HG03432 (cell line): ENCODE data around the gene ZNF217.
"Not testable (repeated sequence)": the region's sequence is repeated elsewhere in the genome, so short reads cannot be mapped to it uniquely, and the experiment has no call there.

ENCODE experiments used
- ATAC-seq: cut with Tn5 transposase; IDR thresholded peaks from one replicate; pipeline ENCODE4 v1.9.1; 2021; ENCODE audit warnings: mild to moderate bottlenecking, moderate library complexity; ENCODE audit not compliant: unreplicated experiment

ZNF217 gene

DNA sequence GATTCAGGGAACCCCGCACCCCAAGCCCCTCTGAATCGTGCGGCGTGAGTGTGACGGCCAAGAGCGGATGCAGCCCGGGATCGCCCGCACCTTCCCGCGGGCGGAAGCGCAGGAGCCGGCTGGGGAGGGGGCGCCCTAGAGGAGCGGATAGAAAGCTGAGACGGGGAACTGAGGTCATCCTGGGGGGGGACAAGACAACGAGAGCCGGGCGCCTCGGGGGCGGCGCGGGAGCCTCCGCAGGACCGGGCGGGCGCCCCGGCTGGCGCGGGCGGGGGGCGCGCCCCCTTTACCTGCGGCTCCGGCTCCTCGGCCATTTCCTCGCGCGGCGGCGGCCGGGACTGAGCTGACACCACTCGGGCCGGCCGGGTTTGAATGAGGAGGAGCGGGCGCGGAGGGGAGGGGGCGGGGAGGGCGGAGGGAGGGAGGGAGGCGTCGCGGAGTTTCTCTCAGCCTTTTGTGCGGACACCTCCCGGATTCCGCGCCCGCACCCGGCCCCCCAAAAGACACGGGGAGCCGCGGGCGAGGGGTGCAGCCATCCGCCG lies at the start of gene ZNF217:
Gene ZNF217 (minus strand): TSS at position 374 of the 542 bp plus-strand sequence. CDS start 11,013 bp downstream, outside the sequence.
- ATAC-seq: peak; percentile 27

GRCh38 chr20:53643031-53643832 lies 49.6 kb upstream of the ZNF217 start:
- peak; percentile 97 for ATAC-seq

DNA sequence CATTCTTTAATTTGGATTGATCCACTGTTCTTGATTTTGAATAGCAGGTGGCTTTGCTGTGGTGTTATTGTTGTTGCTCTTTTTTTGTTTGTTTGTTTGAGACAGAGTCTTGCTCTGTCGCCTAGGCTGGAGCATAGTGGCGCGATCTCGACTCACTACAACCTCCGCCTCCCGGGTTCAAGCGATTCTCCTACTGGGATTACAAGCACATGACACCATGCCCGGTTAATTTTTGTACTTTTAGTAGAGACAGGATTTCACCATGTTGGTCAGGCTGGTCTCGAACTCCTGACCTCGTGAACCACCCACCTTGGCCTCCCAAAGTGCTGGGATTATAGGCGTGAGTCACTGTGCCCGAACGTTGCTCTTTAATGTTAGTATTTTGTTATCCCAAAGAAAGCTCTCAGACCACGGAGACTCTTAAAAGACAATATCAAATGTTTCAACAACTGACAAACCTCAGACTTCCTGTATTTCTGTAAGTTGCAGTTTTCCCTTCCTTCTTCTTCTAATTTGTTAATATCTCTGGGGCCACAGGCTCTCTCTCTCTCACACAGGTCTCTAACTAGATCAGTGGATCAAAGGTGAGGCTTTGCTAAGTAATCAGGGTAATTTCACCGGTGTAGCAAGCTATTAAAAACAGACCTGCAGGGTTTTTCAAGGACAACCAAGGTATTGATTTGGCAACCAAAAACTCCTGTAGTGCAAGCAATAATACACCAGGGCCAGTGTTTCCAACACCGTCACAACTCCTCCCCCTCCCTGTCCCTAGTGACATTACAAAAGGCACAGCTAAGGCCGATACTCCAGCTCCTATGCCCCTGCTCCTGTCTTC lies 48.8 kb upstream of the ZNF217 start:
- ATAC-seq: peak; percentile 75

DNA sequence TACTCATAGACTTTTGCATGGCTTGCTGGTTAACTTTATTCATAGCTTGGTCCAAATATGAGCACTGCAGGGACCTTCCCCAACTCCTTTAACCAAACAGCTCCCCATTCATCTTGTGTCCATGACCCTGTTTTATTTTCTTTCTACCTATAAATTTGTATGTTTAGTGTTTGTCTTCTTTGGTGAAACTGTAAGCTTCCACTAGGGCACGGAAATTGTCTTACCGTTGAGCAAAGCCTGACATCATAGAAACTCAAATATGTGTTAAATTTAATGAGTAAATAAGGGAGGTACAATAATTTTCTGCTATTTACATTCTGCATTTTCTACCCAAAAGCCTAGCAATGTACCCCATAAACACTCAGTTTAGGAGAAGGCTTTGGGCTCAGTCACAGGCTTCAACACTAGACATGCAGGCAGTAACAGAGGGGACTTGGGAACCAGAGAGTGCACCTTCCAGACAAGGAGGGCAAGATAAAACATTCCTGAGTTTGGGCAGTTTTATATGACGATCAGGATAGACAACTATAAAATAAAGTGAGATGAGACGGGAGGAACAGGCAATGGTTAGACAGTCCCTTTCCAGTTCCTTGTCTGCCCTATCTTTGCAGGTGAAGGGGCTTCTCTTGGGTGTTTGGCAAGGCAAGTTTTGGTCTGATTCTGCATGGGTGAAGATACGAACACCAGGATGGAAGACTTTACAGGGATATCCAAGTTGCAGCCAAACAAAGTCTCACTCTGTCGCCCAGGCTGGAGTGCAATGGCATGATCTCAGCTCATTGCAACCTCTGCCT lies 46.2 kb upstream of the ZNF217 start:
- ATAC-seq: no peak

DNA sequence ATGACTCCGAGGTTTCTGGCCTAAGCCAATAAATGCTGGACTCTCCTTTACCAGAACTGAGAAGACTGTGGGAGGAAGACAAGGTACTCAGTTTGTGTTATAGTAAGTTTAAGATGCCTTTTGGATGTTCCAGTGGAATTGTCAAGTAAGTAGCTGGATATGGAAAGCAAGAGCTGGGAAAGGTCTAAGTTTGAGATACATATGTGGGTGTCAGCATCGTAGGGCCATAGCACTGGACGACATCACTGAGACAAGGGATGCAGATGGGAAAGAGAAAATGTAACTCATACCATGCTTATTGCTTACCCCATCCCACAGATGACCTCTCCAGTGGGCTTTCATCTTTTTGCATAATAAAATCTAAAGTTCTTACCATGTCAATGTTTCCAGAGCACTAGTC lies 45.5 kb upstream of the ZNF217 start:
- no peak for ATAC-seq

GRCh38 chr20:53637310-53637709 lies 43.7 kb upstream of the ZNF217 start:
- not testable (repeated sequence) for ATAC-seq

DNA sequence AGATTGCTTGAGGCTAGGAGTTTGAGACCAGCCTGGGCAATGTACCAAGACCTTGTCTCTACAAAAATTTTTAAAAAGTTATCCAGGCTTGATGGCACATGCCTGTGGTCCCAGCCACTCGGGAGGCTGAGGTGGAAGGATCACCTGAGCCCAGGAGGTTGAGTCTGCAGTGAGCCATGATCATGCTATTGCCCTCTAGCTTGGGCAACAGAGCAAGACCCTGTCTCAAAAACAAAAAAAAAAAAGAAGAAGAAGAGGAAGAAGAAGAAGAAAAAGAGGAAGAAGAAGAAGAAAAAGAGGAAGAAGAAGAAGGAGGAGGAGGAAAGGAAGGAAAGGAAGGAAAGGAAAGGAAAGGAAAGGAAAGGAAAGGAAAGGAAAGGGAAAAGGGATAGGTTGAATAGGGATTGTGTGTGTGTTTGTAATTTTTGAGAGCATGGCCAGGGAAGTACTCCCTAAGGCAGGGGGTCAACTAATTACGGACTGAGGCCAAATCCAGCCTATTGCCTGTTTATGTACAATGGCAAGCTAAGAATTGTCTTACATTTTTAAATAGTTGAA lies 43.0 kb upstream of the ZNF217 start:
- no peak for ATAC-seq

GRCh38 chr20:53635221-53635620 lies 41.6 kb upstream of the ZNF217 start:
- ATAC-seq: no peak

- no peak for ATAC-seq
Observed at GRCh38 chr20:53631909-53632662, 38.4 kb upstream of the ZNF217 start.

GRCh38 chr20:53629436-53629835 lies 35.8 kb upstream of the ZNF217 start:
- no peak for ATAC-seq

DNA sequence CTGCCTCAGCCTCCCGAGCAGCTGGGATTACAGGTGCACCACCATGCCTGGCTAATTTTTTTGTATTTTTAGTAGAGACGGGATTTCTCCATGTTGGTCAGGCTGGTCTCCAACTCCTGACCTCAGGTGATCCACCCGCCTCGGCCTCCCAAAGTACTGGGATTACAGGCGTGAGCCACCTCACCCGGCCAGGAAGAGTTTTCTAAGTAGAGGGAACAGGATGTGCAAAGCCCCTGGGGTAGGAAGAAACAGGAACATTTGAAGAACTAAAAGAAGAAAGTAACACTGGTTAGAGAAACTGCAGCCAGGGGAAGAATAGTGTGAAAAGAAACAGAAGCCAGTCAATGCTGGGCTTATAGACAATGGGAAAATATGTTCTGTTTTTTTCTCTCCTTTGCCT lies 35.1 kb upstream of the ZNF217 start:
- ATAC-seq: not testable (repeated sequence)

DNA sequence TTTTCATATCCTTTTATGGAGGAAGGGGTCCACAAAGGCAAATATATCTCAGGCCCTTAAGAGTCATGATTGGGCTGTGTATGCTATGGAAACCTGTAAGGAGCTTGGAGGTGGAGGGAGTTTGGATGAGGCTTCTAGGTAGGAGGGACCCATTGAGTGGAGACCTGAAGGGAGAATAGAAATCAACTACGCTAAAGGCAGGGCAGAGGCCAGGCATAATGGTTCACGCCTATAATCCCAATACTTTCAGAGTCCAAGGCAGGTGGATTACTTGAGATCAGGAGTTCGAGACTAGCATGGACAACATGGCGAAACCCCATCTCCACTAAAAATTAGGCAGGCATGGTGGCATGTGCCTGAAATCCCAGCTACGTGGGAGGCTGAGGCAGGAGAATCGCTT lies 34.4 kb upstream of the ZNF217 start:
- no peak for ATAC-seq

- ATAC-seq: not testable (repeated sequence)
Observed at GRCh38 chr20:53627001-53627400, 33.4 kb upstream of the ZNF217 start.

GRCh38 chr20:53626584-53626983 lies 32.9 kb upstream of the ZNF217 start:
- no peak for ATAC-seq

GRCh38 chr20:53625311-53626129 lies 31.9 kb upstream of the ZNF217 start:
- no peak for ATAC-seq

GRCh38 chr20:53624927-53625250 lies 31.2 kb upstream of the ZNF217 start:
- not testable (repeated sequence) for ATAC-seq

GRCh38 chr20:53623454-53624211 lies 30.0 kb upstream of the ZNF217 start:
- ATAC-seq: peak; percentile 69

DNA sequence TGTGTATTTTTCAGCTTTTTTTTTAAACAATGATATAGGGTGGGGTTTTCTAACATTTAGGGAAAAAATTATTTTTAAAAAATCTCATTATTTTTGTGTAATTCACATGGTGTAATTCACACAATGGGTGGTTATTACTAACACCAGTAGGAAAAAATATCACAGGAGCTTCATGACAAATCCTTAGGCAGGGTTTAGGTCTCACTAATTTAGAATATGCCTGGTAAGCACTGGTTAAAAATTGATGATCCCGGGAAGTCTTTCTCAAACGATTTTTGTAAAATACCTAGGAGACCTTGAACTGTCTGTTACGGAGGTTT lies 29.5 kb upstream of the ZNF217 start:
- ATAC-seq: peak; percentile 33
